DOHH2 (cell line): ENCODE results near the gene KLHL41.

Experiments
- H3F3A ChIP-seq: fragments of 200-600 bp; sonication (generic), shearing (Covaris generic); 2 replicates; pipeline ENCODE4 v1.6.0; 2016; ENCODE audit warnings: antibody characterized with exemption, mild to moderate bottlenecking; ENCODE audit not compliant: control insufficient read depth, insufficient read depth
- H3K27ac ChIP-seq: fragments of 200-600 bp; sonication (generic); 2 replicates; pipeline ENCODE4 v1.5.1; 2014; ENCODE audit warnings: low read depth, mild to moderate bottlenecking, low read length, moderate library complexity
- H3K27me3 ChIP-seq: fragments of 200-600 bp; sonication (generic); 2 replicates; pipeline ENCODE4 v1.6.1; 2014; ENCODE audit warnings: mild to moderate bottlenecking, low read length, mixed read lengths; ENCODE audit not compliant: control insufficient read depth
- H3K36me3 ChIP-seq: fragments of 200-600 bp; sonication (generic); 2 replicates; pipeline ENCODE4 v1.6.1; 2014; ENCODE audit warnings: mild to moderate bottlenecking, low read length, moderate library complexity, mixed read lengths; ENCODE audit not compliant: control insufficient read depth
- H3K4me1 ChIP-seq: fragments of 200-600 bp; sonication (generic); 2 replicates; pipeline ENCODE4 v1.6.1; 2014; ENCODE audit warnings: mild to moderate bottlenecking, low read length, mixed read lengths; ENCODE audit not compliant: control insufficient read depth
- H3K4me2 ChIP-seq: fragments of 200-600 bp; sonication (generic); 2 replicates; pipeline ENCODE4 v1.6.0; 2014; ENCODE audit warnings: mild to moderate bottlenecking, low read length, moderate library complexity
- H3K4me3 ChIP-seq: fragments of 200-600 bp; sonication (generic); 2 replicates; pipeline ENCODE4 v1.5.1; 2014; ENCODE audit warnings: mild to moderate bottlenecking, low read length, mixed read lengths
- H3K79me2 ChIP-seq: fragments of 200-600 bp; sonication (generic); 2 replicates; pipeline ENCODE4 v1.6.1; 2014; ENCODE audit warnings: mild to moderate bottlenecking, low read length, mixed read lengths; ENCODE audit not compliant: control insufficient read depth
- H3K9me2 ChIP-seq: fragments of 200-600 bp; sonication (generic); replicated peaks from 2 replicates; pipeline ENCODE4 v1.6.1; 2014; ENCODE audit warnings: mild to moderate bottlenecking, low read length, mixed read lengths; ENCODE audit not compliant: control insufficient read depth
- H3K9me3 ChIP-seq: fragments of 200-600 bp; sonication (generic); 2 replicates; pipeline ENCODE4 v1.6.1; 2014; ENCODE audit warnings: antibody characterized with exemption, low read length, mixed read lengths; ENCODE audit not compliant: control insufficient read depth, insufficient read depth
- H4K20me1 ChIP-seq: fragments of 200-600 bp; sonication (generic); 2 replicates; pipeline ENCODE4 v1.6.0; 2014; ENCODE audit warnings: low read depth, mild to moderate bottlenecking, antibody characterized with exemption, low read length, moderate library complexity; ENCODE audit not compliant: control insufficient read depth, insufficient read depth
- CTCF ChIP-seq: fragments of 200-600 bp; sonication (generic); IDR thresholded peaks from one replicate; pipeline ENCODE4 v1.5.1; 2014; ENCODE audit warnings: antibody characterized with exemption, mild to moderate bottlenecking, low read depth, low read length; ENCODE audit not compliant: poor library complexity, severe bottlenecking
- EZH2phosphoT487 ChIP-seq: fragments of 200-600 bp; sonication (generic); IDR thresholded peaks from 2 replicates; pipeline ENCODE4 v1.6.1; 2017; ENCODE audit warnings: borderline replicate concordance, mild to moderate bottlenecking, antibody characterized with exemption, low read length, moderate library complexity, mixed read lengths

The KLHL41 gene

GRCh38 chr2:169504651-169505050 lies 4.9 kb upstream of the KLHL41 start:
- Histone ChIP-seq H3K79me2 (no peaks in the 10 kb centered on the region), H3K4me2 (no peak overlapping the region), H3K9me3 (no peaks in the 10 kb centered on the region), H3K9me2 (no peaks in the 10 kb centered on the region), H3K4me1 (no peaks in the 10 kb centered on the region), H3K27ac (no peak overlapping the region), H3K27me3 (no peaks in the 10 kb centered on the region), H4K20me1 (no peaks in the 10 kb centered on the region), H3K36me3 (no peaks in the 10 kb centered on the region), H3K4me3 (no peak overlapping the region), H3F3A (no peaks in the 10 kb centered on the region)
- TF ChIP-seq CTCF (no peak), EZH2phosphoT487 (no peak)

- H3K4me2 ChIP-seq: no peak overlapping the region
- H3F3A ChIP-seq: no peaks in the 10 kb centered on the region
Observed at GRCh38 chr2:169507698-169508097, 1.8 kb upstream of the KLHL41 start.

GRCh38 chr2:169509955-169510354 lies 453 bp downstream of the KLHL41 start:
- no peaks in the 10 kb centered on the region for H3K27me3 ChIP-seq
- no peaks in the 10 kb centered on the region for H3F3A ChIP-seq
- TF ChIP-seq CTCF: no peak
- TF ChIP-seq EZH2phosphoT487: no peak
- no peaks in the 10 kb centered on the region for H3K79me2 ChIP-seq
- no peaks in the 10 kb centered on the region for H3K4me1 ChIP-seq
- H3K27ac ChIP-seq: no peak overlapping the region
- H3K9me2 ChIP-seq: no peaks in the 10 kb centered on the region
- H3K4me2 ChIP-seq: no peak overlapping the region
- H3K36me3 ChIP-seq: no peaks in the 10 kb centered on the region
- no peak overlapping the region for H3K4me3 ChIP-seq
- no peaks in the 10 kb centered on the region for H3K9me3 ChIP-seq
- H4K20me1 ChIP-seq: no peaks in the 10 kb centered on the region

More at GRCh38 chr2:169507698-169508097, 1.8 kb upstream of the KLHL41 start:
- TF ChIP-seq EZH2phosphoT487 (no peak), CTCF (no peak)
- H3K27me3 ChIP-seq: no peaks in the 10 kb centered on the region
- no peaks in the 10 kb centered on the region for H3K9me2 ChIP-seq
- H3K4me1 ChIP-seq: no peaks in the 10 kb centered on the region
- no peaks in the 10 kb centered on the region for H4K20me1 ChIP-seq
- H3K9me3 ChIP-seq: no peaks in the 10 kb centered on the region
- no peak overlapping the region for H3K4me3 ChIP-seq
- H3K36me3 ChIP-seq: no peaks in the 10 kb centered on the region
- H3K79me2 ChIP-seq: no peaks in the 10 kb centered on the region
- H3K27ac ChIP-seq: no peak overlapping the region

GRCh38 chr2:169510496-169510895 lies 994 bp downstream of the KLHL41 start:
- TF ChIP-seq CTCF (no peak), EZH2phosphoT487 (no peak)
- no peaks in the 10 kb centered on the region for H3K79me2 ChIP-seq
- H3K9me2 ChIP-seq: no peaks in the 10 kb centered on the region

More at GRCh38 chr2:169510496-169510895, 994 bp downstream of the KLHL41 start:
- H3K9me3 ChIP-seq: no peaks in the 10 kb centered on the region
- no peaks in the 10 kb centered on the region for H3K27me3 ChIP-seq
- no peaks in the 10 kb centered on the region for H4K20me1 ChIP-seq
- no peaks in the 10 kb centered on the region for H3F3A ChIP-seq
- no peak overlapping the region for H3K4me2 ChIP-seq
- no peak overlapping the region for H3K4me3 ChIP-seq
- no peaks in the 10 kb centered on the region for H3K36me3 ChIP-seq
- H3K27ac ChIP-seq: no peak overlapping the region
- H3K4me1 ChIP-seq: no peaks in the 10 kb centered on the region
